ENCODE measurements around the gene PNPLA3.

The PNPLA3 gene

GRCh38 chr22:43891360-43892182 lies 32.0 kb upstream of the PNPLA3 start, which contains the start of gene PNPLA5:
TSS of gene PNPLA5 (minus strand) at chr22:43892013. CDS start at chr22:43891880, 133 bp downstream.
- Histone ChIP-seq H3K9me3 (ENCODE audit: insufficient read depth, low read length, severe bottlenecking) (no peaks in the 10 kb centered on the region), H3K4me2 (ENCODE audit: insufficient read depth, low read length) (no peak within 1 kb of the TSS)

GRCh38 chr22:43892183-43892894 lies 31.3 kb upstream of the PNPLA3 start:
- Histone ChIP-seq H3K4me2 (ENCODE audit: insufficient read depth, low read length) (no peak overlapping the region), H4K20me1 (ENCODE audit: insufficient read depth, low read length) (peaks cover 18% of the 10 kb centered on the region; the same call in 1 of the 2 replicates), H3K4me3 (ENCODE audit: low read depth in 1 of 2, low read length in 2 of 2) (no peak overlapping the region)

More at GRCh38 chr22:43891360-43892182, 32.0 kb upstream of the PNPLA3 start, which contains the start of gene PNPLA5:
- Histone ChIP-seq H4K20me1 (ENCODE audit: insufficient read depth, low read length) (peaks cover 18% of the 10 kb centered on the region; the same call in 1 of the 2 replicates), H3K27me3 (ENCODE audit: insufficient read depth, low read length, poor library complexity) (no peaks in the 10 kb centered on the region), H3K4me1 (ENCODE audit: insufficient read depth, low read length) (no peaks in the 10 kb centered on the region), H3K36me3 (ENCODE audit: insufficient read depth, low read length) (no peaks in the 10 kb centered on the region), H3K9ac (ENCODE audit: low read depth, low read length) (no peak within 1 kb of the TSS), H3K27ac (ENCODE audit: low read length) (no peak within 1 kb of the TSS), H2AFZ (ENCODE audit: low read depth, low read length) (no peak within 1 kb of the TSS), H3K4me3 (ENCODE audit: low read depth in 1 of 2, low read length in 2 of 2) (no peak within 1 kb of the TSS), H3K79me2 (ENCODE audit: insufficient read depth, low read length) (no peaks in the 10 kb centered on the region)
- ATAC-seq (ENCODE audit: insufficient read depth, low read depth), result no peak
- TF ChIP-seq CTCF (IDR thresholded peaks at IDR 0.05; ENCODE audit: borderline replicate concordance, extremely low read depth, low read length, poor library complexity, severe bottlenecking) (no peak), EZH2 (IDR thresholded peaks at IDR 0.05; ENCODE audit: borderline replicate concordance, low read depth, low read length, severe bottlenecking) (no peak)
- DNase-seq, result no peak

GRCh38 chr22:43893266-43893665 lies 30.3 kb upstream of the PNPLA3 start:
- H3K27me3 ChIP-seq (ENCODE audit: insufficient read depth, low read length, poor library complexity), result no peaks in the 10 kb centered on the region
- no peaks in the 10 kb centered on the region for H3K4me1 ChIP-seq (ENCODE audit: insufficient read depth, low read length)
- no peaks in the 10 kb centered on the region for H3K79me2 ChIP-seq (ENCODE audit: insufficient read depth, low read length)
- H3K9ac ChIP-seq (ENCODE audit: low read depth, low read length), result no peak overlapping the region
- no peaks in the 10 kb centered on the region for H3K36me3 ChIP-seq (ENCODE audit: insufficient read depth, low read length)
- H3K27ac ChIP-seq (ENCODE audit: low read length), result no peak overlapping the region
- H3K9me3 ChIP-seq (ENCODE audit: insufficient read depth, low read length, severe bottlenecking), result no peaks in the 10 kb centered on the region
- TF ChIP-seq CTCF (IDR thresholded peaks at IDR 0.05; ENCODE audit: borderline replicate concordance, extremely low read depth, low read length, poor library complexity, severe bottlenecking) (no peak), EZH2 (IDR thresholded peaks at IDR 0.05; ENCODE audit: borderline replicate concordance, low read depth, low read length, severe bottlenecking) (no peak)
- no peak overlapping the region for H2AFZ ChIP-seq (ENCODE audit: low read depth, low read length)
- no peak overlapping the region for H3K4me3 ChIP-seq (ENCODE audit: low read depth in 1 of 2, low read length in 2 of 2)
- H3K4me2 ChIP-seq (ENCODE audit: insufficient read depth, low read length), result no peak overlapping the region
- H4K20me1 ChIP-seq (ENCODE audit: insufficient read depth, low read length), result peaks cover 19% of the 10 kb centered on the region; the same call in 1 of the 2 replicates
- no peak for DNase-seq
- no peak for ATAC-seq (ENCODE audit: insufficient read depth, low read depth)

More at GRCh38 chr22:43892183-43892894, 31.3 kb upstream of the PNPLA3 start:
- TF ChIP-seq EZH2 (IDR thresholded peaks at IDR 0.05; ENCODE audit: borderline replicate concordance, low read depth, low read length, severe bottlenecking) (no peak), CTCF (IDR thresholded peaks at IDR 0.05; ENCODE audit: borderline replicate concordance, extremely low read depth, low read length, poor library complexity, severe bottlenecking) (no peak)
- Histone ChIP-seq H3K79me2 (ENCODE audit: insufficient read depth, low read length) (no peaks in the 10 kb centered on the region), H3K27ac (ENCODE audit: low read length) (no peak overlapping the region), H2AFZ (ENCODE audit: low read depth, low read length) (no peak overlapping the region), H3K9ac (ENCODE audit: low read depth, low read length) (no peak overlapping the region), H3K36me3 (ENCODE audit: insufficient read depth, low read length) (no peaks in the 10 kb centered on the region), H3K27me3 (ENCODE audit: insufficient read depth, low read length, poor library complexity) (no peaks in the 10 kb centered on the region), H3K9me3 (ENCODE audit: insufficient read depth, low read length, severe bottlenecking) (no peaks in the 10 kb centered on the region), H3K4me1 (ENCODE audit: insufficient read depth, low read length) (no peaks in the 10 kb centered on the region)
- ATAC-seq (ENCODE audit: insufficient read depth, low read depth) (no peak), DNase-seq (no peak)

All from DND-41 (cell line).